Fibroblast of skin of scalp (primary cell): ENCODE results near the gene PCNX1.
"Not testable (repeated sequence)": the region's sequence is repeated elsewhere in the genome, so short reads cannot be mapped to it uniquely, and the experiment has no call there.

ENCODE experiments used
- DNase-seq: peaks from one replicate; pipeline ENCODE4 v3.0.0-alpha.2; 2013

The PCNX1 gene

DNA sequence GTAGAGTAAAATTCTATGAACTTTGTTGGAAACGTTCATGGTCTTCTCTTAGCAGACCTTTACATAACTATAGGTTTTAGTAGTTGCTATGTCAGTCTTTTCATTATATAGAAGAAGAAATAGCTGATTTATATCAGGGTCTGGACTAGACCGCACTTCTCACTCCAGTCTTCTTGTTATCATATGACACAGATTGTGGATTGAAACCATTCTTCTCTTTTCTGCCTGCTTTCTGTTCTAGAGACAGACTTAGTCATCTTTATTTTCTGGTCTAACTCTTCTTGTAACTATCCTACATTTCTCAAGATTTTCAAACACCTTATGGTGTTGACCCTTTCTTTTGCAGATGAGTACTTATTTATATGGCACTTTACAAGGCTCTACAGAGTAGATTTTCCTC is 55.7 kb downstream of the PCNX1 start:
- DNase-seq = no peak

DNA sequence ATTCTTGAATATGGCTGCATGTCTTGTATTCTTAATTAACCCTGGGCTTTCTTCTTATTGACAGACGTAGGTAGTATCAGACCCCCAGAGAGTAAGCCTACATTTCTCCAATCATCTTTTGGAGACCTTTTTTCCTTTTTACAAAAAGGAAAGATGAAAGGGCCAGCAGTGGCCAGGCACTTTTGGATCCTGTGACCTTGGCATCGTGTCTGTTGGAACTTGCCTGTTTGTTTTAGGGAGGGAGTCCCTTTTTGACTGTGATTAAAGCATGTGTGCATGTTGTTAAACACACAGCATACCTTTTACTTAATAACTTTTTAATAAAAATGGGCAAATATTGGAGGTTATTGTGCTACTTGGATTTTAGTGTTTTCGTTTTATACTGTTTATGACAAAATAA is 57.2 kb downstream of the PCNX1 start:
- no peak for DNase-seq

- DNase-seq = no peak
These were observed 64.3 kb downstream of the PCNX1 start for GRCh38 chr14:70971560-70971959.

DNA sequence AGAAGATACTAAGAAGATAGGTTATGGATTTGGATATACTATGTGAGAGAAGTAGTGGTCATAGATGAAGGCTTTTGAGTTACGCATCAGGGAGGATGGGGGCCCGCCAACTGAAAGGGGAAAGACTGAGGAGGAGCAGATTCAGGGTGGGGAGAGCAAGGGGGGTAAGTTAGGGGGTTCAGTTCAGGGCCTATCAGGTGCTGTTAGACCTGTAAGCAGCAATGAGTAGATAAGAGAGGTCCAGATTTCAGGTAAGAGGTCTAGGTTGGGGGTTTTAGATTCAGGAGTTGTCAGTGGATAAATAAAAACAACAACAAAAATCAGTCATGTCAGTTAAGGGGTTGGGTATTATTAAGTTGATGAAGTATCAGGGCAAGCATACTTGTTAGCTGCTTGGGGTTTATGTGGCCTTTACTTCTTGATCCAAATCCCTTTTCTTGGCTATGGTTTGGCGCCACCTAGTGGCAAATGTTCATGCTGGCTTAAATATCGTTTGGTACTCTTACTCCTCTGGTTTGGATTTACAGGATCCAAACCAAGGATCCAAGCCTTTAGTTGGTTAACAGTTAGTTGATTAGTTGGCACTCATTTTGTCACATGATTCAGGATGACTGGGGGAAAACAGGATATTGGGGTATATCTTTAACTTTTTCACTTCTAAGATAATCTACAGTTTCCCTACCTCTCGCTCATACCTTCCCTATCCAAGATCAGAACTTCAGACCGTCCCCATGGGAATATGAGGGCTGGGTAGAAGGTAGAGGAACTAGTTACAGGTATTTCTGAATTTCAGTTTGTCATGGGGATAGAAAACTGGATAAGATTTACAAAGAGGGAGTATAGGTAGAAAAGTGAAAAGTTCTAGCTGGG is 65.1 kb downstream of the PCNX1 start:
- peak; percentile 82 for DNase-seq

DNA sequence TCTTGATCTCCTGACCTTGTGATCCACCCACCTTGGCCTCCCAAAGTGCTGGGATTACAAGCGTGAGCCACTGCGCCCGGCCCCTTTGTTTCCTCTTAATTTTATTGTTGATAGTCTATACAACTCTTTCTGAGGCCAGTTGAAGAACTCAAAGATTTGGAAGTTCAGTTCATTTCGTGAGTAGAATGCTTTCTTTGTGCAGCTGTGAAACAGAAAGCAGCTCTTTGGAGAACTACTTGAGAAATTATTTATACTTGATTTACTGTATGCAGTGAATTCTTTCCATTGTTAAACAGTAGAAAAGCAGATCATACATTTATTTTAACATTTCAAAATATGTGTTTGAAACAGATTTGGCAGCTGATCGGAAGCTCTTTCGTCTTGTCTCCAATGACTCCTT is 69.3 kb downstream of the PCNX1 start:
- no peak for DNase-seq

DNA sequence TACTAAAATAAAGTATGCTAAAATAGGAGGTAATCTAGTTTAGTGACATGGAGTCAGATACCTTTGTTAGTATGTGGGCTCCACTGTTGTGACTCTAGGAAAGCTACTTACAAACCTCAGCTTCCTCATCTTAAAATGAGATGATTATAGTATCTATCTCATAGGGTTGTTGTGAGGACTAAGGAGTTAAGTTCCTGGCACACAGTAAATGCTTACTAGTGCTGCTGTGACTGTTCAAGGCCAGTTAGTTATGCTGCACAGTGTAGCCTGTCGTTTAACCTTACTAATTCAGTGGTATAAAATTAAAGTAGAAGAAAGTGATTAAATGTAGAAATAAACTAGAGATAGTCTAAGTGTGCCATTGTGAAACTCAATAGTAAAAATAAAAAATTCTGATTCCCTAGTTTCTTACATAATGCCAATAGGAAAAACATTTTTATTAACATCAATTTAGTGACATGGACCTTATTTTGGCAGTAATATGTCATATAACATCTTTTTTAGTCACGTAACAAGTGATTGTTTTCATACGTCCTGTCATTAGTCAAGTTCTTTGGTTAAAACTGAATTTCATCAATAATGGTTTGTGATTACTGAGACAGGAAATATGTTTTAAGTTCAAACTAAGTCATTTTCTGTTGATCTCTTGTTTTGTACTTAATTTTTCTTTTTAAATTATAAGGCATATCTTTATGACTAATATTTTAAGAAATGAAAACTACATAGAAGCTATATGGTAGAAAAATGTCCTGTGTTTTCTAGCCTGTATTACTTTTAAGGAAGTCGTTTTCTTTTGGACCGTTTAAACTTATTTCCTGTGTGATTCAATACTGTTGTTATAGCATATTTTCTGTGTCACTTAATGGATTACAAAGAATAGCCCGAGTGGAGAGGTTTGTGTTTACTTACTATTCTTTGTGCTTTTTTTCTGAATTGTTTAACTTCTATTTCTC is 74.0 kb downstream of the PCNX1 start:
- DNase-seq = no peak

GRCh38 chr14:70982200-70982599 is 74.9 kb downstream of the PCNX1 start:
- no peak for DNase-seq

- no peak for DNase-seq
These were observed 79.8 kb downstream of the PCNX1 start for GRCh38 chr14:70987041-70987440.

- no peak for DNase-seq
These were observed 81.2 kb downstream of the PCNX1 start for GRCh38 chr14:70988452-70988851.

DNA sequence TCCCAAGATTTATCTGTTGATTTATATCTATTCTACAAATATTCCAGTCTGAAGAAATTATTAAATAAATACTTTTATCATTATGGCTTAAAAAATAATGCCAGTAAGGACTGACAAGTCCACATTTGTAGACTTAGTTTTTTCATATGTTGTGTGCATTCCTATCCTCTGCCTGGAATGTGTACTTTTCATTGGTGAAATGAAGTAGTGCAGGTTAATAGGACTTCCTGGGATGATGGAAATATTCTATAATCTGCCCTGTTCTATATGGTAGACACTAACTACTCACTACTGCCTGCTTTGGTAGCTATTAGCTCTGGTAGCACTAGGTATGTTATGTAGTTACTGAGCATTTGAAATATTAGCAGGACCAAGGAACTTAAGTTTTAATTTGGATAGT is 86.7 kb downstream of the PCNX1 start:
- DNase-seq = no peak

DNA sequence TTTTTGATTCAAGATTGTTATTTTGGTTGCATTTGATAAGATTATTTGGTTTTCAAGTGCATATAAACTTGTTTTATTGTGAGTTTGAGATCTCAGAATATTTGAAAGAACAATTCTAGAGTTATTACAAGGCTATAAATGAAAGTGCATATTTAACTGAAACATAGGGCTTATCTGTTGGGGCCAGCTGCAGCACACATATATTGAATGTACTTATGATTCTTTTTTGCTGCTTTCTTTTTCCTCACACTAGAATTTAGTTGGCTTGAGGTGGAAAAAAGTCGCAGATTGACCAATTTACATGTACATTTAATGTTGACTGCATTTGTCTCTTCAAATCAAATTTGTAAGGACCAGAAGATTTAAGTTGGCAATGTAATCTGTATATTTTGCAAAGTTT is 88.0 kb downstream of the PCNX1 start:
- no peak for DNase-seq

DNA sequence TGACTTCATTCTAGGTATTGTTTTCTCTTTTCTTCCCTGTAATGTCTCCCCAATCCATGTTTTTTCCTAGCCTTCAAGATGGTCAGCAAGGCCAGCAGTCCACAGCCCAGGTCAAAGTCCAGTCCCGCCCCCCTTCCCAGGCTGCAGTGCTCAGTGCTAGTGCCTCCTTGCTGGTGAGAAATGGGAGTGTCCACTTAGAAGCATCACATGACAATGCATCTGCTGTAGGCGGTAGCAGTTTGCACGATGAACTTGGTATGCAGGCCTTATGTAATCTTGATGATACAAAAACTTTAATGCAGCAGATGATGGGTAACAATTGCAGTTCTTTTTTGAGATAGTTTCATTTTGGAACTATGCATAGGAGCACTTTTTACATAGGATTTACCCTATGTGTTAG is 88.4 kb downstream of the PCNX1 start:
- DNase-seq = no peak

- DNase-seq = no peak
These were observed 91.9 kb downstream of the PCNX1 start for GRCh38 chr14:70999117-70999516.

- DNase-seq = no peak
These were observed 92.8 kb downstream of the PCNX1 start for GRCh38 chr14:71000091-71000490.

DNA sequence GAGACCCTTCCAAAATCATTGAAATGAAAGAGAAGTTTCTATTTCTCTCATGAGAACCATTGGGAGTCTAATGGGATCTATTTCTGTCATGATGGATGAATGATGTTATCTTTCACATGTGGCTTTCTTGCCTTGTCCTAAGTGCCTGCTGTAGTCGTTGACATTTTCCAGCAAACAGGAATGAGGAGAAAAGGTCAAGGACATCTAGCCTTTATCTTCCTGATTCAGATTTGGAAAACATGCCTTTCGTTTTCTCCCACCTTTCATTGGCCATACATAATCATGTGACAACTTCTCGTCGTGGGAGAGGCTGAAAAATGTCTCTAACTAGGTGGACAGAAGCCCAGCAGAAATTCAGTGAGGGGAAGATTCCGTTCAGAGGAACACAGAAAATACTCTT is 94.5 kb downstream of the PCNX1 start:
- no peak for DNase-seq

DNA sequence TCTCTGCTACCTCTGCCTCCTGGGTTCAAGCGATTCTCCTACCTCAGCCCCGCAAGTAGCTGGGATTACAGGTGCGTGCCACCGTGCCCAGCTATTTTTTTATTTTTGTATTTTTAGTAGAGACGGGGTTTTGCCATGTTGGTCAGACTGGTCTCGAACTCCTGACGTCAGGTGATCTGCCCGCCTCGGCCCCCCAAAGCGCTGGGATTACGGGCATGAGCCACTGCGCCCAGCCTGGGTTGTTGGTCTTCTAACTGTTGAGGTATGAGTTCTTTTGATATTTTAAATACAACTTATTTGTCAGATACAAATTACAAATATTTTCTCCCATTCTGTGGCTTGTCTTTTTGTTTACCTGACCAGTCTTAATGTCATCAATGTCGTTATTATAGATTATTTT is 95.9 kb downstream of the PCNX1 start:
- no peak for DNase-seq

GRCh38 chr14:71004481-71004880 is 97.2 kb downstream of the PCNX1 start:
- DNase-seq = no peak

DNA sequence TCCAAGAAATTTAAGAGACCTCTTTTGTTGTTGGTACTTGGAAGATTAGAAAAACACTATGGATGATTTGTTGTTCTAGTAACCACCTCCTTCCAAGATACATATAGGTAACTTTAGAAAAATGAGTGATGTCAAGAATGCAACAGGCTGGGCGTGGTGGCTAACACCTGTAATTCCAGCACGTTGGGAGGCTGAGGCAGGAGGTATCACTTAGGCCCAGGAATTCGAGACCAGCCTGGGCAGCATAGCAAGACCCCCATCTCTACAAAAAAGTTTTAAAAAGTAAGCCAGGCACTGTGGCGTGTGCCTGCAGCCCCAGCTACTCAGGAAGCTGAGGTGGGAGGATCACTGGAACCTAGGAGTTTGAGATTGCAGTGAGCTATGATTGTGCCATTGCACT is 97.8 kb downstream of the PCNX1 start:
- no peak for DNase-seq

GRCh38 chr14:71006200-71006563 is 98.9 kb downstream of the PCNX1 start:
- no peak for DNase-seq

DNA sequence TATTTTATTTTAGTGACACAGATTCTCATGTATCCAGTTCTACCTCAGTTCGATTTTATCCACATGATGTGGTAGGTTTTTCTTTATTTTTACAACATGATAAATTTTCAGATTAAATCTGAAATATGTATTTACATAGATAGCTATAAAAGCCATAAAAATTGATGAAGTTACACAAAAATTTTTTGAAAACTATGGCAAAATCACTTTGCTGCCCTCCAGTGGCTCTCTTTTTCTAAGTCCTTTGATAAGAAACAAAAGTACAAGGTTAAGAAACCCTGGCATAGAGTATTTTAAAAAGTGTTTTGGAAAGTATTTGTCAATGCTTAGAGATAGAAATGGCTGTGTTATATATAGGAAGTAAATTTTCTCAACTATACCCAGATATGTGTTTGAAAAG is 104.2 kb downstream of the PCNX1 start:
- DNase-seq = no peak

DNA sequence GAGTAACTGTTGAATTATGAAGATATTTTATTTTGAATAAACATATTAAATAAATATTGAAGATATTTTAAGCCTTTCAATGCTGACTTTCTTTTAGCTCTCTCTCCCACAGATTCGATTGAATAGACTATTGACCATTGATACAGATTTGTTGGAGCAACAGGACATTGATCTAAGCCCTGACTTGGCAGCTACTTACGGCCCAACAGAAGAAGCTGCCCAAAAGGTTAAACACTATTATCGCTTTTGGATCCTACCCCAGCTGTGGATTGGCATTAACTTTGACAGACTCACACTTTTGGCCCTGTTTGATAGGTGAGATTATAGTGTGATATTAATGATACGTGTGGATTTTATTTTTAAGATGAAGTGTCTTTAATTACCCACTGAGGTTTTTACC is 105.6 kb downstream of the PCNX1 start:
- no peak for DNase-seq

- DNase-seq = no peak
These were observed 106.4 kb downstream of the PCNX1 start for GRCh38 chr14:71013551-71014192.

DNA sequence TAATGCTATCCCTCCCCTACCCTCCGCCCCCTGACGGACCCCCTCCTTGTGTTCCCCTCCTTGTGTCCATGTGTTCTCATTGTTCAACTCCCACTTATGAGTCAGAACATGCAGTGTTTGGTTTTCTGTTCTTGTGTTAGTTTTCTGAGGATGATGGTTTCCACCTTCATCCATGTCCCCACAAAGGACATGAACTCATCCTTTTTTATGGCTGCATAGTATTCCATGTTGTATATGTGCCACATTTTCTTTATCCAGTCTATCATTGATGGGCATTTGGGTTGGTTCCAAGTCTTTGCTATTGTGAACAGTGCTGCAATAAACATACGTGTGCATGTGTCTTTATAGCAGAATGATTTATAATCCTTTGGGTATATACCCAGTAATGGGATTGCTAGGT is 112.7 kb downstream of the PCNX1 start:
- not testable (repeated sequence) for DNase-seq
